CD1c-positive myeloid dendritic cell (primary cell): ENCODE results near the gene LRP6.
A peak's percentile ranks its signal among the peaks of the same experiment; 100 is the strongest.
"Not testable (repeated sequence)": the region's sequence is repeated elsewhere in the genome, so short reads cannot be mapped to it uniquely, and the experiment has no call there.

Experiments
- DNase-seq: peaks from one replicate; pipeline ENCODE4 v3.0.0-alpha.2; 2016; ENCODE audit errors: extremely low spot score

Gene LRP6

DNA sequence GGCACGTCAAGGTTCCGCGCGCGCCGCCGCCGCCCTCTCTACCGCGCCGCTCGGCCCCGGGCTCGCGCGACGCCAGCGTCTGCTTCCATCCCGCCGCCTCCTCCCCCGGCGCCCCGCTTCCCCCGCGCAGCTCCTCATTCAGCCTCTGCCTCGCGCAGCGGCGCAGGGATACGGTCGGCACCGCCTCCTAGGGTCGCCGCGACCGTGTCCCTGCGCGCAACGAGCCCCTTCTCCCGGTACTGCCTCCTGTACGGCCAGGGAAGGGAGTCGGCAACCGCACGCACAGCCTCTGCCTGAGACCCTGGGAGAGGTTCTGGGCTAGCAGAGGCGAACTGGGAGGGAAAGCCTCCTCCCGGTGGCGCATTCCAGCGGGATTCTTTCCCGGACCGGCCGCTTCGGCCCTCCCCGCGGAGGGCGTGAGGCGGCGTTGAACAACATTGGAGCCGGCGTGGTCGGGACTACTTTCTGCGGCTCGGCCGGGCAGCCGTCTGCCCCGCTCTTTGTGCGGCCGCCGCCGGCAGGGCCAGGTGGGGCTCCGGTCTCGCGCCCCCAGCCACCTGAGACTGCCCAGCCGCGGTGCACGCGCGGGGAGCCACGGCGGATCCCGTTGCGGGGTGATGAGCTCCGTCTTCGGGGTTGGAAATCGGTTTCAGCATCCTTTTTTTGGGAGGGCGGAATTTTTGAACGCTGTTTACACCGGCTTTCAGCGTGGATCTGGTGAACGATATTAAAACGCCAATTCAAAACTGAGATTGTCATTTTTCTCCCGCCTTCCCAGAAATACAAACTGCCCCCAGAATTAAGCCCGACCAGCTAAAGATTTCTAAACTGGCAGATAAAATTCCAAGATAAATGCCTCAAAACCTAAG lies at the start of gene LRP6:
Gene LRP6, minus strand, starts transcription at position 172 of the 869 bp plus-strand sequence. CDS start 309 bp downstream, outside the sequence.
- DNase-seq: peak; percentile 67

DNA sequence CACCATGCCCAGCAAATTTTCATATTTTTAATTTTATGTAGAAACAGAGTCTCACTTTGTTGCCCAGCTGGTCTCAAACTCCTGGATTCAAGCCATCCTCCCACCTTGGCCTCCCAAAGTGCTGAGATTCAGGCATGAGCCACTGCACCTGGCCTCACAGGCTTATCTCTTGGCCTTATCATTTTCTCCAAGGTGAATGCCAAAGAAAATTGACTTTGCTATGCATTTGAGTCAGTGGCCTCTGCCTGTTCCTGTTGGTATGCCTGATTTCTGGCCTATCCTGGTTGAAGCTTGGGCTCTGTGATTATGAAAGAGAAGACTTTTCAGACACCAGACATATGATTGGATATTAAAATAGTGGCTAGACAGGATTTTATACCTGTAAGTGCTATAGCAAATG lies 49.0 kb upstream of the LRP6 start:
- no peak for DNase-seq

DNA sequence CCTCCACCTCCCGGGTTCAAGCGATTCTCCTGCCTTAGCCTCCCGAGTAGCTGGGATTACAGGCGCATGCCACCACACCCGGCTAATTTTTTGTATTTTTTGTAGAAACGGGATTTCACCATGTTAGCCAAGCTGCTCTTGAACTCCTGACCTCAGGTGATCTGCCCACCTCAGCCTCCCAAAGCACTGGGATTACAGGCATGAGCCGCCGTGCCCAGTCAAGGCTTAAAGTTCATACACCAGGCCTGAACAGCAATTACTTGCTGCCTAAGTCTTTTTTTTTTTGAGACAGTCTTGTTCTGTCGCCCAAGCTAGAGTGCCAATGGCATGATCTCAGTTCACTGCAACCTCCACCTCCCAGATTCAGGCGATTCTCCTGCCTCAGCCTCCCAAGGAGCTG lies 43.9 kb upstream of the LRP6 start:
- not testable (repeated sequence) for DNase-seq

DNA sequence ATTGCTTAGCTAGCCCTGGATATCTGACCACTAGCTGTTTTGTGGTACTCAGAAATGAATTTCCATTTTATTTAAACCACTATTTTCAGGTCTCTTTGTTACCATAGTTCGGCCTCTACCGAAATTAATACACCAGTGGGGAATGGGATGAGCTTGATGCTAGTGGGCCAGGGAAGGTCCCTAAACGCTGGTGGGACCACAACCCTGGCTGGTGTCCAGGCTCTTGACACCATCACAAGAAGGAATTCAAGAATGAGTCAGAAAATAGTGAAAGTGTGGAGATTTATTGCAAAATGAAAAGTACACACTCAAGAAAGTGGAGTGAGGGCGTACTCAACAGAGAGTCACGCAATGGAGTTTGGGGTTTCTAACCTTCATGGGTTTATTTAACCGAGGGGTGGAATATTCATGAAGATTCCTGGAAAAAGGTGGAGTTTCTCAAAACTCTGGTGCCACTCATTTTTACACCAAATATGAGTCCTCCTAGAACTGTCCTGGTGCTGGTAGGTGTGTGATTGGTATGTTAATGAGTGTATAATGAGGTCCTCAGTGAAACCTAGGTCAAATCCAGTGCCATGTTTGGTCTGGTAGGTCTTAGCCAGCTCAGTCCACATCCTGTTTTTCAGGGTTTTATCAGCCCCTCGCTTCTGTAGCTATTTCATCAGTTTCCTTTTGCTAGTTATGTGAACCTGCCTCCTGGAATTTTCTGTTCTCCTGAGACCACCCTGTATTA lies 38.9 kb upstream of the LRP6 start:
- DNase-seq: no peak

DNA sequence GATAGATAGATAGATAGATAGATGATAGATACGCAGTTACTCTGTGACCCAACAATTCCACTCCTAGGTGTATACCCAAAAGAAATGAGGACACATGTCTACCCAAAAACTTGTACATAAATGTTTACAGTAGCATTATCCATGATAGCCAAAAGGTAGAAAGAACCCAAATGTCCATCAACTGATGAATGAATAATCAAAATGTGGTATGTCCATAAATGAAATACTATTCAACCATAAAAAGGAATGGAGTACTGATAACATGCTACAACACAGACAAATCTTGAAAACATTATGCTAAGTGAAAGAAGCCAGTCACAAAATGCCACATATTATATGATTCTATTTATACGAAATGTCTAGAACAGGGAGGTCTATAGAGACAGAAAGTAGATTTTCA lies 36.1 kb upstream of the LRP6 start:
- no peak for DNase-seq

DNA sequence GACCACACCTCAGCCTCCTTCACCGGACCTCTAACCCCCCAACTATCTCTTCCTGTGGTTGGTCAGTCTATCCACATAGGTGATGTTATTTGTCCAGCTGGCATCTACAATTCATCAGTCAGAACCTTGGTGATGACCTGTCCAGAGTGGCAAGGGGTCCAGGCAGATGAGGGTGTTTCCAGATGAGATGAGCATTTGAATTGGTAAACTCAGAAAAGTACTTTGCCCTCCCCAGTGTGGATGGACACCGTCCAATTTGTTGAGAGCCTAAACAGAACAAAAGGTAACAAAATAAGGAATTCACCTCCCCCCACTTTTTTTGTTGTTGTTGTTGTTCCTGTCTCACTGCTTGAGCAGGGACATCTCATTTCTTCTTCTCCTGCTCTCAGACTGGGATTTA lies 34.3 kb upstream of the LRP6 start:
- DNase-seq: no peak

DNA sequence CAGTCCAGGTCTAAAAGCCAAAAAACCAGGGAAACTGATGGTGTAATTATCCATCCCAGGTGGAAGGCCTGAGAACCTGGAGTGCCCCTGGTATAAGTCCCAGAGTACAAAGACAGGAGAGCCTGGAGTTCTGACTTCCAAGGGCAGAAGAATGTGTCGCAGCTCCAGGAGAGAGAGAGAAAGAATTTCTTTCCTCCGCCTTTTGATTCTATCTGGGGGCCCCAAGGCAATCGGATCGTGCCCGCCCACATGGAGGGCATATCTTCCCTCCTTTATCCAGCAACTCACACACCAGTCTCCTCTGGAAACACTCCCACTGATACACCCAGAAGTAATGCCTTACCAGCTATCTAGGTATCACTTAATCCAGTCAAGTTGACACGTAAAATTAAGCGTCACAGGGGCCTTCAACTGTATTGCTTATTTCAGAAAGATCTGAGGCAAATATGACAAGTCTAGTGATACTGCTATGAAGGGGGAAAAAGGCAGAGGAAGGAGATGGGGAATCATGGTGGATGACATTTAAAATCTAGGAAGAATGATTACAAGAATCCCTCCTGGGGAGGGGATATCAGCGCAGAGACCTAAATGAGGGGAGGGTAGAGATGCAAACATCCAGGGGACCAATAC lies 30.5 kb upstream of the LRP6 start:
- no peak for DNase-seq

DNA sequence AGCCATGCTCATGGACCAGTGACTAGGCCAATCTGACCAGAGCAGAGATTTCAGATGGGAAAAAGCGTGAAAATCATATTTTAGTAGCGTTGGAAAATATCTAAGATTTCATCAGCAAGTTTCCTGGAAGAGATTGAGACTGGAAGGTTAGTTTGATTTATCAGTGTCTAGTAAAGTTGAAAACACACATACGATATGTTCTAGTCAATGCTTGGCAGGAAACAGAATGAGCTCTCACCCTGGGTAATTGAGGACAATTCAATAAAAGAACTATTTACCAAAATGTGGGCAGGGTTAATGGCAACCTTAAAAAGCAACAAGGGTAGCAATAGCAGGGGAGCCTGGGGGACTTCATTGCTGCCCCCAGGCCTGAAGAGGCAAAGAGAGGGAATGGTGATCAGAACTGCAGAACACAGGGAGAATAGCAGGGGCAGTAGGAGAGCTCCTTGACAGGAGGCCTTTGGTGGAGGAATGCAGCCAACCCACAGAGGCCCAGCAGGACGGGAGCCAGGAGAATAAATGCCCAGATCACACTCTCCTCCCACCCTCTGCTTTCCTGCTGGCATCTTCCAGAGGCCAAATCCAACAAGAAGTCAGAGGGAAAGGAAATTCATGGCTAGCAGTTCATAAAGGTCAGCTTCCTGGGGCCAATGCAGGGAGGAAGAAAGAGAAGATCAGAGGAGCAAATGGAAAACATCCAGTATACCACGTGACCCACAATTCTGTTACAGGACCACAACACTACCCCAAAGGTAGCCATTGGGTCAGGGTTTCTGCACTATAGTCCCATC lies 27.6 kb upstream of the LRP6 start:
- no peak for DNase-seq

DNA sequence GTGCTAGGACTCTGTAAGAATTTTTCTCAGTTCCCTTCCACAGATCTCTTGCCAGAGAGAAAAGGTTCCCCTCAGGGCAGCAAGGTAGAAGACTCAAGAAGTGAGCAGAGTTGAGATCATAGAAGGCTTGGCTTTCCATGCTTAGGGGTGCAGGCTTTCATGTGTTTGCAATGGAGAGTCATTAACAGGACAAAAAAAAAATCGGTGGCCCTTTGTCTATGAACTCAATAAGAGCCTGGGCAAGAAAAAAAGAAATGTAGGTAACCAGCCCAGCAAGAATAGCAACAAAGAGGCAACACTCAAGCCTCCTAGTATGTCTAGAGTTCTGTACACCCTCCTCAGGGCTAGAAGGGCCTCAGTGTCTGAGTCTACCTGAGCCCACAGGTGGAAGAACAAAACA lies 23.4 kb upstream of the LRP6 start:
- no peak for DNase-seq

DNA sequence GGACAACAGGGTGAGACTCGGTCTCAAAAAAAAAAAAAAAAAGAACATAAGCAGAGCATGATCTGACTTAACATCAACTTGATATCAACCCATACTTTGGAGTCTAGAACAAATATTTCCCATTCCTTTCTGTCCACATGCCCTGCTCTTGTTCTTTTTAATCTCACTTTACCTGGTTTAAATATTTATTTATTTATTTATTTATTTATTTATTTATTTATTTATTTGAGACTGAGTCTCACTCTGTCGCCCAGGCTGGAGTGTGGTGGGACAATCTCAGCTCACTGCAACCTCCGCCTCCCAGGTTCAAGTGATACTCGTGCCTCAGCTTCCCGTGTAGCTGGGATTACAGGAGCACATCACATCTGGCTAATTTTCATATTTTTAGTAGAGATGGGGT lies 19.6 kb upstream of the LRP6 start:
- DNase-seq: no peak

DNA sequence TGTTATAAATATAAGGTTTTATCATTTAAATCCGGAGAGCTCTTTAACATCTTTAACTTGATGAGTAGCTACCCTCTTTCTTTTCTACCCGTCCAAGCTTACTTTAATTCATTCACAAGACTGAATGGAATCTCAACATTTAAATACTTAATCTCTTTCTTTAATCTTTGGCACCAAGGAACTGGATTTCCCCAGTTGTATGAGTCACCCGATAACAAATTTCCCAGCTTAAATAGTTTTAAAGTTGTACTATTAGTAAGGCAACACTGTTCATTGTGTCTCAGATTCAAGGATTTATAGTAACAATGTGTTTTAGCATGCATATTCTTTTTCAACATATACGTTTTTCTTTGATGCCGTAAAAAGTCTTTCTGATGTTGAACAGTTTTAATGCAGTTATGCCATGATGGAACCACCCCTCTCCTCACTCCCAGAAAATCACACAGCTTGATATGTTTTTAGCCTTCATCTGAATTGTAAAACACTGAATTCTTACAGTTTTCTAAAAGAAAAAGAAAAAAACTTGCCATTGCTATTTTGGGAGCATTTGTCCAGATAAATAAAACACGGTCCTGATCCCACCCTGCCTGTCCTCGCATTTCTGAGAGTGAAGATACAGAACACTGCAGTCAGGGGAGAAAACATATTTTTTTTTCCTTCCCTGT lies 16.0 kb upstream of the LRP6 start:
- DNase-seq: no peak

DNA sequence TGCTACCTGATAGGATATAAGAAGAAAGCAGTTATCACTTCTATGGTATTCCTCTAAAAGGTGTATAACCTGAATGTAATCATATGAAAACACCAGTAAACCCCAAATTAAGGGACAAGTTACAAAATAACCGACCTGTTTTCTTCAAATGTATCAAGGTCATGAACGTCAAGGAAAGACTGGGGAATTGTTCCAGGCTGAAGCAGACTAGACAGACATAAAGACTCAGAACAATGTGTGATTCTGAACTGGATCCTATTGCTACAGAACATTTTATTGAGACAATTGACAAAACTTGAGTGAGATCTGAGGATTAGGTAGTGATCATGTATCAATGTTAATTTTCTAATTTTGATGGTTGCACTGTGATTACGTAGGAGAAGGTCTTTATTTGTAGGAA lies 15.4 kb upstream of the LRP6 start:
- DNase-seq: no peak

DNA sequence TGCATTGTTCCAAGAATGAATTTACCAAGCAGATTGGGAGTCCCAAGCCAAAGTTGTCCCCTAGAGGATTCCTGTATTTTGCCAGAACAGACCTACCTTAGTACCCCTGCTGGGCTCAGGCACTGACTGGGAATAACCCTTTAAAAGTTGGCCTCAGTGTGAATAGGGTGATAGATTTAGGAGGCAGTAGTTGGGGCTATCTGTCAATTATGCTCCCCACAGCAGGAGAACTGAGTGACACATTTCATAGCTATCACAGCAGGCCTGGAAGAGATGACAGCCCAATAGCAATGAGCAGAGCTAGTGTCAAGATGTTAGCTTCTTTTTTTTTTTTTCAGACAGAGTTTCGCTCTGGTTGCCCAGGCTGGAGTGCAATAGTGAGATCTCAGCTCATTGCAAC lies 14.3 kb upstream of the LRP6 start:
- no peak for DNase-seq

DNA sequence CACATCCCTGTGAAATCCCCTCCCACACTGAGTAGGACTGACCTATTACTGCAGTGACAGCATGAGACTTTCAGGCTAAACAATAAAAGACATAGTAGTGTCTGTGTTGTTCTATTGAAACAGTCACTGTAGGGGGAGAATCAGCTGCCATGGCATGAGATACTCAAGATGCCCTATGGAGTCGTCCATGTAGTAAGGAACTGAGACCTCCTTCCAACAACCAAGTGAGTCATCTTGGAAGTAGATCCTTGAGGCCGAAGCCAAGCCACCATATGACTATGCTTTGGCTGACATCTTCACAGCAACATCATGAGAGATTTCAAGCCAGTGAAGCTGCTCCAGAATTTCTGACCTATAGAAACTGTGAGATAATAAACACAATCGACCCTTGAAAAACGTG lies 12.1 kb upstream of the LRP6 start:
- DNase-seq: no peak

DNA sequence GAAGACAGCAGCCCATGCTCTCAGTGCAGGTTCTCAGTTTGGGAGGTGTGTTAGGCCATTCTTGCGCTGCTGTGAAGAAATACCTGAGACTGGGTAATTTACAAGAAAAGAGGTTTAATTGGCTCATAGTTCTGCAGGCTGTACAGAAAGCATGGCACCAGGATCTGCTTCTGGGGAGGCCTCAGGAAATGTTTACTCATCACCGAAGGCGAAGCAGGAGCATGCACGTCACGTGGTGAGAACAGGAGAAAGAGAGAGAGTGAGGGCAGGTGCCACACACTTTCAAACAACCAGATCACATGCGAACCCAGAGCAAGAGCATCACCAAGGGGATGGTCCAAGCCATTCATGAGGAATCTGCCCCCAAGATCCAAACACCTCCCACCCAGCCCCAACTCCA lies 9.0 kb upstream of the LRP6 start:
- no peak for DNase-seq

DNA sequence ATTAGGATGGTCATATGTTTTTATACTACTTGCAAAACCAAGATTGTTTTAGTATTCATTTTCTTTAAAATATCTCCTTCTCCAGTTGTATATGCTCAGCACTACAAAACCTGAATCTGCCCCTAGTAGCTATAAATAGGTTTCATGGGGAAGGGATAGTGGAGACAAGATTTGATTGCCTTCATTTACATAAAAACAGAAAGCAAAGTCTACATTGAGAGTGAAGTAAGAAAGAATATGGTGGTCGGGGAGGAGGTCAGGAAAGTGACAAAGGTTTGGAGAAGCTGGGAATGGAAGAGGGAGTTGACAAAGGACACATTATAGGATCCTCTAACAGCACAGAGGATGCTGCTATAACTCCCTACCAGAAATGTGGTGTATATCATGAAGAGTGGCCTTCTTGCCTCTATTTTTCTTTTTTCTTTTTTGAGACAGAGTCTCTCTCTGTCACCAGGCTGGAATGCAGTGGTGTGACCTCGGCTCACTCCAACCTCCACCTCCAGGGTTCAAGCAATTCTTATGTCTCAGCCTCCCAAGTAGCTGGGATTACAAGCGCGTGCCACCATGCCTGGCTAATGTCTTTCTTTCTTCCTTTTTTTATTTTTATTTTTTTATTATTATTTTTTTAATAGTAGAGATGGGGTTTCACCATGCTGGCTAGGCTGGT lies 6.6 kb upstream of the LRP6 start:
- no peak for DNase-seq

DNA sequence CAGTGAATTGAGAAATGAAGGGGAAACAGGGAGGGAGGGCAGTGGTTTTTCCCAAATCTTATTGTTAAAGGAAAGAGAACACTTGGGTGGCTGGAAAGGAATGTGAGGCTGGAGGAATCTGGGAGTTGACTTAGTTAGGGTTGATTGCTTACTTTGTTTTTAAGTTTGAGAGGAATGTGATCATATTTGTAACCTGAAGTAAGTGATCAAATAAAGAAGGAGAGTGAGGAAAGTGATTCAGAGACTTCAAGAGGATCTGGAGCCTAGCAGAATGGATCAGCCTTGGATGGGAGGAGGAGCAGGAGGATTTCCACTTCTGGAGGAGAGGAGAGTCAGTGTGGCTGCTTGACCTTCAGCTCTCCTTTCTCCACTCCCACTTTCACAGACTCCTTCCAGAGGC lies 6.0 kb upstream of the LRP6 start:
- DNase-seq: no peak

DNA sequence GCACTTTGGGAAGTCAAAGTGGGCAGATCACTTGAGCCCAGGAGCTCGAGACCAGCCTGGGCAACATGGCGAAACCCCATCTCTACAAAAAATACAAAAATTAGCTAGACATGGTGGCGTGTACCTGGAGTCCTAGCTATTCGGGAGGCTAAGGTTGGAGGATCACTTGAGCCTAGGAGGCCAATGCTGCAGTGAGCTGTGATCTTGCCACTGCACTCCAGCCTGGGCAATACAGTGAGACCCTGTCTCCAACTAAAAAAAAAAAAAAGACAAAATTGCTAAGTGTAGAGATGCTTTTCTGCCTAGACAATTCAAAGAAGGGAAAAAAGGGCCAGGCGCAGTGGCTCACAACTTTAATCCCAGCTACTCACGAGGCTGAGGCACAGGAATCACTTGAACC lies 3.4 kb upstream of the LRP6 start:
- no peak for DNase-seq

DNA sequence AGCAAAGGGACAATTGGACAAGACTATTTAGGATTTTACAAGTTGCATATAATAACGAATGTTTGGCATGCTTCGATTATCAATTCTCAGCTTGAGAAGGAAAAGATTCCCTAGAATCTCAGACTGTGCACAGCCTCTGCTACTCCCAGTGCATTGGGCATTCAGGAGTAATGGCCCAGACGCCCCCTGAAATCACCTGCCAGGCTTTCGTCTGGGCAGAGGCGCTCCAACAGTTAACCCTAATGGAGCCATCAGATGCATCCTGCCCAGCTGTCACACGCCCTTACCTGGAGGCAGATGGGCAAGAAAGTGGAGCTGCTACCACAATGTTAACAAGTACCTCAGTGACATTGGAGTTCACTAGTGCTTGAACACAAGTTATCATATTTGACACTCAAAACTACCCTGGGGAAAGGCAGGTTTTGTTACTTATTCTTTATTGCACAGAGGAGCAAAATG lies 927 bp upstream of the LRP6 start:
- no peak for DNase-seq

DNA sequence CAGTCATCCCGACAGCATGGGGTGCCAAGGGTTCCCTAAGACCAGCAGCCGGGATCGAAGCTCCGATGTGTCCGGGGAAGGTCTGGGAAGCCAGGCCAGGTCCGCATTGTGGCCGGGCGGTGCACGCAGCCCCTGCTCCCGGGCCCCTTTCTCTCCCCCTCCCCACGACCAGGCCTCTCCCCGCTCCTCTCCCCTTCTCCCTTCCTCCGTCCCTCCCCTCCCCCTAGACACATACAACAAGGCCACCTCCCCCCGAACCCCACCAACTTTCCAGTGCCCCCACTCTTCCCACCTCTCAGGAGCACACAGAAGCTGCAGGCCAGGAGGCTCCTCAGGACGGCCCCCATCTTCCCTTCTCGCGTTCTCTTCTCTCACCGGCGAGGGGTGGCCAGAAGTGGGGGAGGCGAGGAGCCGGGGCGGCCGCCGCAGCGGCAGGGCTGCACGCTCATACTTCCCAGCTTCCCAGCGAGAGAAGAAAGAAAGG lies 413 bp downstream of the LRP6 start:
- DNase-seq: no peak
